ENCODE data around the gene ZNF205. TPM values are rescaled to one million over a fixed set of nuclear protein-coding genes. Genes with fewer than 3 reads are reported as not detected.

ZNF205 gene
- total and polyA plus RNA-seq, 2 of the 13 experiments (the other 11 are each of a cell fraction or from before 2014, with no cell fraction given), result 5.8 to 10.2 TPM

DNA sequence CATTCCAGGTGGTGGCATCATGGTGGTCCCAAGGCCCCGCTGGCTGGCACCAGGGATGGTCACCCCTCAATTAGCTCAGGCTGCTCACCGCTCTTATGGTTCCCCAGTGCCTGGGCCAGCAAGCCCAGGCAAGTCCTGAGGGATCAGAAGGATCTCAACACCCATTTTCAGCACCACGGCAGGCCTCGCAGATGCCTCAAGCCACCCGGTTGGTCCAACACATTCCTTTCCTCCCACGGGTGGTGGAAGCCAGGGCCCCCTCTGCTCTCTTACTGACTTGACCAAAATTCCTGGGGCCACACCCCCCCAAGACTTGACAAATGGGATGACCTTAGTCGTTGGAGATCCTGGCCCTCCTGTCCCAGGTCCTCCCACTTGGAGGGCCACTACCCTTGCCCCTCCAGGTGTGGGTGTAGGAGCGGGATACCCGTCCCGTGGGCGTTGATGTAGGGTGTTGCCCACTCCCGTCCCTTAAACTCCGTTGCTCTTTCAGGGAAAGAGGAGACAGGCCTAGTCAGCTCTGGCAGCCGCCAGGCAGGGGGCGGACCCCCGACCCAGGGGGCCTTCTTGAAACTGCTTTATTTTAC is 5.9 kb downstream of the ZNF205 start:
- ChIA-PET CTCF (ENCODE audit: low intra/inter-chr PET ratio, low total read pairs) (no interaction called here), POLR2A (interaction anchor here (1.0 to 1.6 kb wide), 2 partner anchors 12 to 17 kb away, joined by 3 to 11 read pairs; partner anchors contain the start of gene ZNF213)
- H4K20me1 ChIP-seq (ENCODE audit: insufficient read depth, low read length), result no peaks in the 10 kb centered on the region
- H3K27ac ChIP-seq (ENCODE audit: extremely low read length, insufficient read depth, low read length), result no peak overlapping the region
- H3K4me1 ChIP-seq (ENCODE audit: insufficient read depth, low read length), result peaks cover 14% of the 10 kb centered on the region
- H3K27me3 ChIP-seq (ENCODE audit: control insufficient read depth in 1 of 2, insufficient read depth in 2 of 2, low read length in 2 of 2), result no peaks in the 10 kb centered on the region
- TF ChIP-seq, protein P1, sequence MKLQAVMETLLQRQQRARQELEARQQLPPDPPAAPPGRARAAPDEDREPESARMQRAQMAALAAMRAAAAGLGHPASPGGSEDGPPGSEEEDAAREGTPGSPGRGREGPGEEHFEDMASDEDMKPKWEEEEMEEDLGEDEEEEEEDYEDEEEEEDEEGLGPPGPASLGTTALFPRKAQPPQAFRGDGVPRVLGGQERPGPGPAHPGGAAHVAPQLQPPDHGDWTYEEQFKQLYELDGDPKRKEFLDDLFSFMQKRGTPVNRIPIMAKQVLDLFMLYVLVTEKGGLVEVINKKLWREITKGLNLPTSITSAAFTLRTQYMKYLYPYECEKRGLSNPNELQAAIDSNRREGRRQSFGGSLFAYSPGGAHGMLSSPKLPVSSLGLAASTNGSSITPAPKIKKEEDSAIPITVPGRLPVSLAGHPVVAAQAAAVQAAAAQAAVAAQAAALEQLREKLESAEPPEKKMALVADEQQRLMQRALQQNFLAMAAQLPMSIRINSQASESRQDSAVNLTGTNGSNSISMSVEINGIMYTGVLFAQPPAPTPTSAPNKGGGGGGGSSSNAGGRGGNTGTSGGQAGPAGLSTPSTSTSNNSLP (IDR thresholded peaks at IDR 0.05; ENCODE audit: low read depth, low read length), result no peak
- TF ChIP-seq ZNF788 (CRISPR knock-in tag; IDR thresholded peaks at IDR 0.05; ENCODE audit: borderline replicate concordance) (no peak), WIZ (CRISPR knock-in tag; IDR thresholded peaks at IDR 0.05) (no peak), RCOR2 (CRISPR knock-in tag; IDR thresholded peaks at IDR 0.05) (no peak), SOX13 (IDR thresholded peaks at IDR 0.05) (no peak), SOX13 (CRISPR knock-in tag; conservative IDR thresholded peaks at IDR 0.05 in 1 of 2, IDR thresholded peaks at IDR 0.05 in 1 of 2) (no peak)
- TF ChIP-seq, protein P2, sequence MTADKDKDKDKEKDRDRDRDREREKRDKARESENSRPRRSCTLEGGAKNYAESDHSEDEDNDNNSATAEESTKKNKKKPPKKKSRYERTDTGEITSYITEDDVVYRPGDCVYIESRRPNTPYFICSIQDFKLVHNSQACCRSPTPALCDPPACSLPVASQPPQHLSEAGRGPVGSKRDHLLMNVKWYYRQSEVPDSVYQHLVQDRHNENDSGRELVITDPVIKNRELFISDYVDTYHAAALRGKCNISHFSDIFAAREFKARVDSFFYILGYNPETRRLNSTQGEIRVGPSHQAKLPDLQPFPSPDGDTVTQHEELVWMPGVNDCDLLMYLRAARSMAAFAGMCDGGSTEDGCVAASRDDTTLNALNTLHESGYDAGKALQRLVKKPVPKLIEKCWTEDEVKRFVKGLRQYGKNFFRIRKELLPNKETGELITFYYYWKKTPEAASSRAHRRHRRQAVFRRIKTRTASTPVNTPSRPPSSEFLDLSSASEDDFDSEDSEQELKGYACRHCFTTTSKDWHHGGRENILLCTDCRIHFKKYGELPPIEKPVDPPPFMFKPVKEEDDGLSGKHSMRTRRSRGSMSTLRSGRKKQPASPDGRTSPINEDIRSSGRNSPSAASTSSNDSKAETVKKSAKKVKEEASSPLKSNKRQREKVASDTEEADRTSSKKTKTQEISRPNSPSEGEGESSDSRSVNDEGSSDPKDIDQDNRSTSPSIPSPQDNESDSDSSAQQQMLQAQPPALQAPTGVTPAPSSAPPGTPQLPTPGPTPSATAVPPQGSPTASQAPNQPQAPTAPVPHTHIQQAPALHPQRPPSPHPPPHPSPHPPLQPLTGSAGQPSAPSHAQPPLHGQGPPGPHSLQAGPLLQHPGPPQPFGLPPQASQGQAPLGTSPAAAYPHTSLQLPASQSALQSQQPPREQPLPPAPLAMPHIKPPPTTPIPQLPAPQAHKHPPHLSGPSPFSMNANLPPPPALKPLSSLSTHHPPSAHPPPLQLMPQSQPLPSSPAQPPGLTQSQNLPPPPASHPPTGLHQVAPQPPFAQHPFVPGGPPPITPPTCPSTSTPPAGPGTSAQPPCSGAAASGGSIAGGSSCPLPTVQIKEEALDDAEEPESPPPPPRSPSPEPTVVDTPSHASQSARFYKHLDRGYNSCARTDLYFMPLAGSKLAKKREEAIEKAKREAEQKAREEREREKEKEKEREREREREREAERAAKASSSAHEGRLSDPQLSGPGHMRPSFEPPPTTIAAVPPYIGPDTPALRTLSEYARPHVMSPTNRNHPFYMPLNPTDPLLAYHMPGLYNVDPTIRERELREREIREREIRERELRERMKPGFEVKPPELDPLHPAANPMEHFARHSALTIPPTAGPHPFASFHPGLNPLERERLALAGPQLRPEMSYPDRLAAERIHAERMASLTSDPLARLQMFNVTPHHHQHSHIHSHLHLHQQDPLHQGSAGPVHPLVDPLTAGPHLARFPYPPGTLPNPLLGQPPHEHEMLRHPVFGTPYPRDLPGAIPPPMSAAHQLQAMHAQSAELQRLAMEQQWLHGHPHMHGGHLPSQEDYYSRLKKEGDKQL (CRISPR knock-in tag; IDR thresholded peaks at IDR 0.05; ENCODE audit: low read depth), result no peak
- BruUV-seq (replicated peaks), result no TSS peak
- in situ Hi-C loops (cut with HindIII; ENCODE audit: extremely low pct_ligation_motif_present, low pct_unique_long_range_greater_than_20kb) (no loop called here), intact Hi-C loops (cut with micrococcal nuclease; ENCODE audit: unreplicated experiment) (no loop called here)
- WGBS (ENCODE audit: low lambda C conversion rate), result 94% methylated on average over 10 of the region's 16 CpGs
- no peak overlapping the region for H3K4me2 ChIP-seq (ENCODE audit: low read depth, low read length)
- no peak for ATAC-seq
- no peak for DNase-seq (ENCODE audit: low spot score)
- FAIRE-seq, result no peak
- no peaks in the 10 kb centered on the region for H3K9me3 ChIP-seq (ENCODE audit: low read length)
- peaks cover 4 to 9% of the 10 kb centered on the region in 2 experiments; a peak in 4 of 5 replicates for H3K36me3 ChIP-seq (replicated peaks in 1 of 2; ENCODE audit: control insufficient read depth in 1 of 2, insufficient read depth in 2 of 2, low read length in 2 of 2)
- no peak overlapping the region for H2AFZ ChIP-seq (ENCODE audit: low read length)
- H3K4me3 ChIP-seq (replicated peaks in 1 of 3; ENCODE audit: insufficient read depth in 1 of 3, low read depth in 2 of 3, low read length in 3 of 3), result no peak overlapping the region
- peaks cover 4% of the 10 kb centered on the region for H3K79me2 ChIP-seq (ENCODE audit: insufficient read depth, low read length)
- H3K9ac ChIP-seq (ENCODE audit: insufficient read depth, low read depth, low read length), result no peak overlapping the region

All from HepG2 (cell line).